Measurements from ENCODE around the gene CCDC28B.

The CCDC28B gene

GRCh38 chr1:32215629-32216480 lies 15.5 kb downstream of the CCDC28B start:
- Histone ChIP-seq H3K36me3 (ENCODE audit: control insufficient read depth, insufficient read depth, low read length) (peaks cover 20% of the 10 kb centered on the region), H3K27ac (ENCODE audit: low read depth, low read length) (no peak overlapping the region), H3K4me1 (ENCODE audit: control insufficient read depth, insufficient read depth, low read length) (peaks cover 2% of the 10 kb centered on the region), H3K9ac (ENCODE audit: low read length) (no peak overlapping the region), H3K4me3 (ENCODE audit: low read length) (no peak overlapping the region), H3K27me3 (ENCODE audit: control insufficient read depth, insufficient read depth, low read length) (no peaks in the 10 kb centered on the region)

- Histone ChIP-seq H3K27me3 (ENCODE audit: control insufficient read depth, insufficient read depth, low read length) (no peaks in the 10 kb centered on the region), H3K4me3 (ENCODE audit: low read length) (no peak overlapping the region), H3K9ac (ENCODE audit: low read length) (no peak overlapping the region), H3K4me1 (ENCODE audit: control insufficient read depth, insufficient read depth, low read length) (peaks cover 7% of the 10 kb centered on the region), H3K27ac (ENCODE audit: low read depth, low read length) (no peak overlapping the region), H3K36me3 (ENCODE audit: control insufficient read depth, insufficient read depth, low read length) (peaks cover 20% of the 10 kb centered on the region)
Measured at GRCh38 chr1:32216566-32216965, 16.2 kb downstream of the CCDC28B start.

- Histone ChIP-seq H3K4me1 (ENCODE audit: control insufficient read depth, insufficient read depth, low read length) (peaks cover 12% of the 10 kb centered on the region), H3K27ac (ENCODE audit: low read depth, low read length) (no peak overlapping the region), H3K27me3 (ENCODE audit: control insufficient read depth, insufficient read depth, low read length) (no peaks in the 10 kb centered on the region), H3K9ac (ENCODE audit: low read length) (no peak overlapping the region), H3K4me3 (ENCODE audit: low read length) (no peak overlapping the region), H3K36me3 (ENCODE audit: control insufficient read depth, insufficient read depth, low read length) (peaks cover 20% of the 10 kb centered on the region)
Measured at GRCh38 chr1:32219022-32219421, 18.6 kb downstream of the CCDC28B start.

- no peak overlapping the region for H3K27ac ChIP-seq (ENCODE audit: low read depth, low read length)
- H3K36me3 ChIP-seq (ENCODE audit: control insufficient read depth, insufficient read depth, low read length), result peaks cover 9% of the 10 kb centered on the region
- no peak overlapping the region for H3K9ac ChIP-seq (ENCODE audit: low read length)
- peak overlapping the region; percentile 97 for H3K4me3 ChIP-seq (ENCODE audit: low read length)
- H3K27me3 ChIP-seq (ENCODE audit: control insufficient read depth, insufficient read depth, low read length), result no peaks in the 10 kb centered on the region
- peaks cover 12% of the 10 kb centered on the region for H3K4me1 ChIP-seq (ENCODE audit: control insufficient read depth, insufficient read depth, low read length)
Measured at GRCh38 chr1:32220746-32221580, 20.6 kb downstream of the CCDC28B start.

- Histone ChIP-seq H3K27ac (ENCODE audit: low read depth, low read length) (peak overlapping the region; percentile 94), H3K27me3 (ENCODE audit: control insufficient read depth, insufficient read depth, low read length) (no peaks in the 10 kb centered on the region), H3K4me1 (ENCODE audit: control insufficient read depth, insufficient read depth, low read length) (peaks cover 12% of the 10 kb centered on the region), H3K4me3 (ENCODE audit: low read length) (peak overlapping the region; percentile 97), H3K36me3 (ENCODE audit: control insufficient read depth, insufficient read depth, low read length) (peaks cover 5% of the 10 kb centered on the region), H3K9ac (ENCODE audit: low read length) (peak overlapping the region; percentile 27)
Measured at GRCh38 chr1:32221581-32221979, 21.2 kb downstream of the CCDC28B start.

- Histone ChIP-seq H3K9ac (ENCODE audit: low read length) (peak within 1 kb of the TSS; percentile 93), H3K4me3 (ENCODE audit: low read length) (peak within 1 kb of the TSS; percentile 97), H3K27ac (ENCODE audit: low read depth, low read length) (peak within 1 kb of the TSS; percentile 94), H3K27me3 (ENCODE audit: control insufficient read depth, insufficient read depth, low read length) (no peaks in the 10 kb centered on the region), H3K36me3 (ENCODE audit: control insufficient read depth, insufficient read depth, low read length) (no peaks in the 10 kb centered on the region), H3K4me1 (ENCODE audit: control insufficient read depth, insufficient read depth, low read length) (peaks cover 12% of the 10 kb centered on the region)
Measured at GRCh38 chr1:32221980-32222755, 21.8 kb downstream of the CCDC28B start, which contains the start of the genes EIF3I and TMEM234. Gene EIF3I (plus strand): TSS chr1:32222407. CDS start chr1:32222442, 35 bp downstream. Gene TMEM234 (minus strand): TSS chr1:32222353. CDS start chr1:32222322, 31 bp downstream.

- H3K4me1 ChIP-seq (ENCODE audit: control insufficient read depth, insufficient read depth, low read length), result peaks cover 12% of the 10 kb centered on the region
- no peak overlapping the region for H3K9ac ChIP-seq (ENCODE audit: low read length)
- no peak overlapping the region for H3K4me3 ChIP-seq (ENCODE audit: low read length)
- no peak overlapping the region for H3K27ac ChIP-seq (ENCODE audit: low read depth, low read length)
- peaks cover 10% of the 10 kb centered on the region for H3K36me3 ChIP-seq (ENCODE audit: control insufficient read depth, insufficient read depth, low read length)
- no peaks in the 10 kb centered on the region for H3K27me3 ChIP-seq (ENCODE audit: control insufficient read depth, insufficient read depth, low read length)
Measured at GRCh38 chr1:32223683-32224082, 23.3 kb downstream of the CCDC28B start.

- Histone ChIP-seq H3K4me3 (ENCODE audit: low read length) (no peak overlapping the region), H3K36me3 (ENCODE audit: control insufficient read depth, insufficient read depth, low read length) (peaks cover 15% of the 10 kb centered on the region), H3K4me1 (ENCODE audit: control insufficient read depth, insufficient read depth, low read length) (peaks cover 12% of the 10 kb centered on the region), H3K27me3 (ENCODE audit: control insufficient read depth, insufficient read depth, low read length) (no peaks in the 10 kb centered on the region), H3K9ac (ENCODE audit: low read length) (no peak overlapping the region), H3K27ac (ENCODE audit: low read depth, low read length) (no peak overlapping the region)
Measured at GRCh38 chr1:32224285-32224684, 23.9 kb downstream of the CCDC28B start.

- Histone ChIP-seq H3K27me3 (ENCODE audit: control insufficient read depth, insufficient read depth, low read length) (no peaks in the 10 kb centered on the region), H3K4me3 (ENCODE audit: low read length) (no peak overlapping the region), H3K27ac (ENCODE audit: low read depth, low read length) (no peak overlapping the region), H3K36me3 (ENCODE audit: control insufficient read depth, insufficient read depth, low read length) (peaks cover 24% of the 10 kb centered on the region), H3K4me1 (ENCODE audit: control insufficient read depth, insufficient read depth, low read length) (no peaks in the 10 kb centered on the region), H3K9ac (ENCODE audit: low read length) (no peak overlapping the region)
Measured at GRCh38 chr1:32228771-32229170, 28.4 kb downstream of the CCDC28B start.

- Histone ChIP-seq H3K9ac (ENCODE audit: low read length) (no peak overlapping the region), H3K27me3 (ENCODE audit: control insufficient read depth, insufficient read depth, low read length) (no peaks in the 10 kb centered on the region), H3K27ac (ENCODE audit: low read depth, low read length) (no peak overlapping the region), H3K36me3 (ENCODE audit: control insufficient read depth, insufficient read depth, low read length) (peaks cover 24% of the 10 kb centered on the region), H3K4me1 (ENCODE audit: control insufficient read depth, insufficient read depth, low read length) (no peaks in the 10 kb centered on the region), H3K4me3 (ENCODE audit: low read length) (no peak overlapping the region)
Measured at GRCh38 chr1:32231843-32232432, 31.5 kb downstream of the CCDC28B start.

- no peak overlapping the region for H3K27ac ChIP-seq (ENCODE audit: low read depth, low read length)
Measured at GRCh38 chr1:32232558-32233304, 32.3 kb downstream of the CCDC28B start.

More at GRCh38 chr1:32232558-32233304, 32.3 kb downstream of the CCDC28B start:
- Histone ChIP-seq H3K4me1 (ENCODE audit: control insufficient read depth, insufficient read depth, low read length) (no peaks in the 10 kb centered on the region), H3K27me3 (ENCODE audit: control insufficient read depth, insufficient read depth, low read length) (no peaks in the 10 kb centered on the region), H3K9ac (ENCODE audit: low read length) (no peak overlapping the region), H3K36me3 (ENCODE audit: control insufficient read depth, insufficient read depth, low read length) (peaks cover 23% of the 10 kb centered on the region), H3K4me3 (ENCODE audit: low read length) (no peak overlapping the region)

Data from rectal smooth muscle tissue (tissue), 1 donor.